Mesendoderm (in vitro differentiated cells): ENCODE measurements around the gene CACNB2.

ENCODE experiments used
- DNase-seq: peaks from one replicate; pipeline ENCODE4 v3.0.0; 2013
- H2AK5ac ChIP-seq: 2 replicates; pipeline ENCODE4 v1.6.1; 2013; ENCODE audit warnings: low read length, inconsistent platforms
- H2BK120ac ChIP-seq: 2 replicates; pipeline ENCODE4 v1.6.1; 2013; ENCODE audit warnings: low read depth, mild to moderate bottlenecking, low read length, moderate library complexity, mixed read lengths
- H2BK15ac ChIP-seq: replicated peaks from 2 replicates; pipeline ENCODE4 v1.6.1; 2013; ENCODE audit warnings: low read depth, mild to moderate bottlenecking, moderate library complexity
- H2BK5ac ChIP-seq: 2 replicates; pipeline ENCODE4 v1.6.1; 2013; ENCODE audit warnings: low read length, inconsistent platforms
- H3K18ac ChIP-seq: 2 replicates; pipeline ENCODE4 v1.6.1; 2013; ENCODE audit warnings: mild to moderate bottlenecking, low read length, mixed read lengths
- H3K23ac ChIP-seq: one replicate; pipeline ENCODE4 v1.6.1; 2013; ENCODE audit warnings: low read length
- H3K27ac ChIP-seq: 2 replicates; pipeline ENCODE4 v1.5.1; 2013; ENCODE audit warnings: low read depth, mild to moderate bottlenecking, inconsistent platforms, low read length, moderate library complexity
- H3K27me3 ChIP-seq: 2 replicates; pipeline ENCODE4 v1.6.1; 2013; ENCODE audit warnings: low read length, control low read depth, mild to moderate bottlenecking, inconsistent platforms; ENCODE audit not compliant: insufficient read depth, poor library complexity
- H3K36me3 ChIP-seq: 2 replicates; pipeline ENCODE4 v1.6.1; 2013; ENCODE audit warnings: low read length, inconsistent platforms; ENCODE audit not compliant: control insufficient read depth, insufficient read depth
- H3K4ac ChIP-seq: one replicate; pipeline ENCODE4 v1.6.1; 2013; ENCODE audit warnings: low read depth, mild to moderate bottlenecking, low read length, moderate library complexity
- H3K4me1 ChIP-seq: 2 replicates; pipeline ENCODE4 v1.6.1; 2013; ENCODE audit warnings: low read depth, low read length, inconsistent platforms; ENCODE audit not compliant: control insufficient read depth
- H3K4me2 ChIP-seq: 2 replicates; pipeline ENCODE4 v1.6.1; 2013; ENCODE audit warnings: low read length
- H3K4me3 ChIP-seq: 2 replicates; pipeline ENCODE4 v1.5.1; 2013; ENCODE audit warnings: mild to moderate bottlenecking, low read length
- H3K56ac ChIP-seq: one replicate; pipeline ENCODE4 v1.6.1; 2013; ENCODE audit warnings: low read length
- H3K79me1 ChIP-seq: 2 replicates; pipeline ENCODE4 v1.6.1; 2013; ENCODE audit warnings: low read length, inconsistent platforms
- H3K79me2 ChIP-seq: 2 replicates; pipeline ENCODE4 v1.6.1; 2013; ENCODE audit warnings: mild to moderate bottlenecking, low read length; ENCODE audit not compliant: control insufficient read depth, insufficient read depth
- H3K9ac ChIP-seq: 2 replicates; pipeline ENCODE4 v1.6.1; 2013; ENCODE audit warnings: low read length, inconsistent platforms
- H4K5ac ChIP-seq: one replicate; pipeline ENCODE4 v1.6.1; 2013; ENCODE audit warnings: low read length
- H4K8ac ChIP-seq: one replicate; pipeline ENCODE4 v1.6.1; 2013; ENCODE audit warnings: low read depth, mild to moderate bottlenecking, control low read depth, low read length, moderate library complexity
- WGBS: extraction: QIAGEN DNeasy Blood & Tissue Kit; methylation state at CpG from one replicate; pipeline ENCODE4 v1.1.7; 2013; ENCODE audit warnings: low lambda C conversion rate, missing lambda C conversion rate; ENCODE audit not compliant: insufficient coverage; ENCODE audit errors: extremely low coverage; 5-methylcytosine and 5-hydroxymethylcytosine counted together

Gene CACNB2

DNA sequence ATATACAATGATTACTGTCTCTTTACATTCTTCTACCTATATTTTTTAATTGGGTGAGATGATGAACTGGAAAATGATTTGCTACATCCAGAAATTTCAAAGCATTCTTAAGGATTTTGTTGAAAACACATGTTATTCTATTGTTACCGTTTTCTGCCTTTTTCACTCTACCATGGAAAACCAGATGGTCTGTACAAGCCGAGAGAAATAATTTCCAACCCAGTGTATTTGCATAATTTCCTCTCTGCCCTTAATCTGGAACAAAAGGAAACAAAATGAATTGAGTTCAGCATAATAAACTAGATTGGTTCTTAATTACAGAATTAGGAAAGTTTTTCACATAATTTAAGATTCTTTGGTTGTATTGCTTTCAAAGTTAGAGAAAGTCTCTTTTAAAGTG lies 211.2 kb downstream of the CACNB2 start:
- no CpG with 5 or more reads among the region's 2 CpGs for WGBS
- Histone ChIP-seq H2BK5ac (no peak overlapping the region), H3K4me3 (no peak overlapping the region), H3K56ac (no peak overlapping the region), H3K23ac (no peak overlapping the region), H3K18ac (no peak overlapping the region), H3K36me3 (no peaks in the 10 kb centered on the region), H3K27ac (no peak overlapping the region), H3K79me2 (no peaks in the 10 kb centered on the region), H3K27me3 (no peaks in the 10 kb centered on the region), H2AK5ac (no peak overlapping the region), H3K79me1 (no peaks in the 10 kb centered on the region), H3K4me1 (no peaks in the 10 kb centered on the region), H4K5ac (no peak overlapping the region), H4K8ac (no peak overlapping the region), H3K4me2 (no peak overlapping the region), H3K9ac (no peak overlapping the region), H2BK15ac (no peak overlapping the region), H2BK120ac (no peak overlapping the region), H3K4ac (no peak overlapping the region)
- DNase-seq, result no peak

DNA sequence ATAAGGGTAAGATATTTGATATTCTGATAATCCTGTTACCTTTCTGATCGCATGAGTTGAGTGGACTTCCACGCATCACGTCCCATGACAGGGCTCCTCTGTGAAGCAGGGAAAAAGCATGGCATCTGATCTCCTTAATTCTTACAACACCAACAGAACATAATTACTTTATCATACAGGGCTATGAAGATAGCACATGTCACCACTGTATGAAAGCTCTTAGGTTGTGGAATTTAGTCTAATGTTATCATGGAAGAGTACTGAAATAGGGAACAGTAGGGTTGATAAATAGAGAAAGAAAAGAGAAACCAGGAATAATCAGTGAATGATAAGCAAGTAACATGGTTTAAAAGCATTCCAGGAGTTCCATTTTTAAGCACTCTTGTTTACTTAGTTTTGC lies 212.0 kb downstream of the CACNB2 start:
- Histone ChIP-seq H2BK5ac (no peak overlapping the region), H3K27ac (no peak overlapping the region), H3K23ac (no peak overlapping the region), H3K4me2 (no peak overlapping the region), H3K79me1 (no peaks in the 10 kb centered on the region), H2BK15ac (no peak overlapping the region), H3K36me3 (no peaks in the 10 kb centered on the region), H3K4me1 (no peaks in the 10 kb centered on the region), H4K5ac (no peak overlapping the region), H3K56ac (no peak overlapping the region), H3K79me2 (no peaks in the 10 kb centered on the region), H3K27me3 (no peaks in the 10 kb centered on the region), H3K4ac (no peak overlapping the region), H2AK5ac (no peak overlapping the region), H3K9ac (no peak overlapping the region), H3K4me3 (no peak overlapping the region), H4K8ac (no peak overlapping the region), H2BK120ac (no peak overlapping the region), H3K18ac (no peak overlapping the region)
- WGBS, result no CpG with 5 or more reads among the region's 3 CpGs
- DNase-seq, result no peak

DNA sequence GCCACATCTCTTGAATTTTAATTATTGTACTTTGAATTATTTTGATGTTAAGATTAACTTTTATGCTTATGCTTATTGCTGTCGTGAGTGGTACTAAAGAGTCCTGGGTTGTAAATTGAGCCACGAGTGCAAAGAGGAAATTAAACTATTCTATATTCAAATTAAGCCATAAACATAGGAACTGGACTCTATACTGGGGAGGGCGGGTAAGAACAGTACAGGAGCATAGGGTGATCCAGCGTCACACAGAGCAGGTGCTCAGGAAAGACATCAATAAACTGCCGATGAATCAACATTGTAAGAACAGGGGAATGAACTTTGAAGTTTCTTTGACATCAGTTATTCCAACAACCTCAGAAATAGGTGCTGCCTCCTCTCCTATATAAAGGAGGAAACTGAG lies 219.6 kb downstream of the CACNB2 start:
- H3K56ac ChIP-seq, result no peak overlapping the region
- no peaks in the 10 kb centered on the region for H3K27me3 ChIP-seq
- H3K9ac ChIP-seq, result no peak overlapping the region
- no peak overlapping the region for H3K23ac ChIP-seq
- H3K4me3 ChIP-seq, result no peak overlapping the region
- no peak overlapping the region for H3K18ac ChIP-seq
- H3K4me2 ChIP-seq, result no peak overlapping the region
- H2BK5ac ChIP-seq, result no peak overlapping the region
- no peak overlapping the region for H2AK5ac ChIP-seq
- no peaks in the 10 kb centered on the region for H3K79me2 ChIP-seq
- no peak for DNase-seq
- no peak overlapping the region for H3K27ac ChIP-seq
- H3K4ac ChIP-seq, result no peak overlapping the region
- no peaks in the 10 kb centered on the region for H3K4me1 ChIP-seq
- H3K79me1 ChIP-seq, result no peaks in the 10 kb centered on the region
- H4K8ac ChIP-seq, result no peak overlapping the region
- no peak overlapping the region for H4K5ac ChIP-seq
- H3K36me3 ChIP-seq, result no peaks in the 10 kb centered on the region
- H2BK15ac ChIP-seq, result no peak overlapping the region
- no CpG with 5 or more reads among the region's 5 CpGs for WGBS
- H2BK120ac ChIP-seq, result no peak overlapping the region

DNA sequence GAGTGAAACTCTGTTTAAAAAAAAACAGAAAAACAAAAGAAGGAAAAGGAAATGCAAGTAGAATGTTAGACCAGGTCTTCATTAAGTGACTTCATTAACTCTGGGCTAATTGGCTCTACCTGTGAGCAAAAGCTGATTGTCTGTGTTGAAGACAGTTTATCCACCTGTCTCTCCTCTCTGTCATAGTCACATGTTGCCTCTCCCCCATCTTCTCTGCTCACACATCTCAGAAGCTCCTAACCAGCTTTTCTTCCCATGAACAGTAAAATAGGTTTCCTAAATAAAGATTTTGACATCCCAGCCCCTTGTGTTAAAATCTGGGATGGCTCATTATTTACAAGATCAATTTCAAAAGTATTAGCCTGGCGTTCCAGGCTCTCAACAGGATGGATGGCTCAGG lies 222.7 kb downstream of the CACNB2 start:
- no peaks in the 10 kb centered on the region for H3K27me3 ChIP-seq

DNA sequence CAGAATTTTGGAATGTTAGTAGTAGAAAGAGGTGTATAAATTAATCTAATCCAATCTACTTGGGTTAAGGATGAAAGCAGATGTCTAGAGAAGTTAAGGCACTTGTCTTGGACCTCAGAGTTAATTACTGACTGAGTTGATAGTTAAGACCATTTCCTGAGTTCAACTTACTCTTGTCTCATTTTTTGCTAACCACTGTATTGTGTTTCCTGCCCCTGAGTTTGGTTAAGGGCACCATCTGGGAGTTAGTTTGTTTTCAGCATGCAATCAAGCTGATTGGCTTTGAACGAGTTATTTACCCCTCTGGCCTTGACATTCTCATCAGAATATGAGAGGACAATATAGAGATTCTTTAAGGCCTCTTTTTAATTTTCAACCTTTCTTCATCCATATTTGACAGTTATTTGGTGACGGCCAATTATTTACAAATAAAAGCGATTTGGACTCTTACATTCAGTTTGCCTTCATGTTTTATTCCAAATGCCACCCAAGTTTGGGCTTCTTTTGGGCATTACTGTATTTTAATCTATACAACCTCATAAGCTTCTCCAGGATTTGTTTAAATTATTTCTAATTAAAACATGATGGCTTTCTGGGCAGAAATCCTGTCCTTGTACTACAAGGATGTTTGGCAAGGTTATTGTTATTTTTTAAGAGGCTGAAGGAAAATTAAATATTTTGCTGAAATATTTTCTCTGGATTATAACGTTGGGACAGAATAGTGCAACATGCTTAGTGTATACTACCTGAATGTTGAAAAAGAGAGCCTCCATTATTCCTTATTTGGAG lies 225.0 kb downstream of the CACNB2 start:
- H4K8ac ChIP-seq, result no peak overlapping the region
- H3K56ac ChIP-seq, result no peak overlapping the region
- no peak overlapping the region for H3K4ac ChIP-seq
- no peak overlapping the region for H2BK15ac ChIP-seq
- H3K23ac ChIP-seq, result no peak overlapping the region
- H2BK120ac ChIP-seq, result no peak overlapping the region
- H3K79me2 ChIP-seq, result no peaks in the 10 kb centered on the region
- no peak overlapping the region for H3K18ac ChIP-seq
- WGBS, result no CpG with 5 or more reads among the region's 4 CpGs
- H3K4me3 ChIP-seq, result no peak overlapping the region
- no peaks in the 10 kb centered on the region for H3K36me3 ChIP-seq
- no peaks in the 10 kb centered on the region for H3K27me3 ChIP-seq
- H4K5ac ChIP-seq, result no peak overlapping the region
- no peaks in the 10 kb centered on the region for H3K79me1 ChIP-seq
- H3K4me1 ChIP-seq, result no peaks in the 10 kb centered on the region
- H3K4me2 ChIP-seq, result no peak overlapping the region
- H2BK5ac ChIP-seq, result no peak overlapping the region
- H3K9ac ChIP-seq, result no peak overlapping the region
- H3K27ac ChIP-seq, result no peak overlapping the region
- H2AK5ac ChIP-seq, result no peak overlapping the region
- no peak for DNase-seq

More for the DNA sequence above, 222.7 kb downstream of the CACNB2 start:
- H2BK120ac ChIP-seq, result no peak overlapping the region
- H3K23ac ChIP-seq, result no peak overlapping the region
- no peaks in the 10 kb centered on the region for H3K4me1 ChIP-seq
- no peaks in the 10 kb centered on the region for H3K79me1 ChIP-seq
- no peak overlapping the region for H2BK5ac ChIP-seq
- H2BK15ac ChIP-seq, result no peak overlapping the region
- no peak overlapping the region for H3K4me2 ChIP-seq
- H3K18ac ChIP-seq, result no peak overlapping the region
- no peaks in the 10 kb centered on the region for H3K36me3 ChIP-seq
- no peak overlapping the region for H2AK5ac ChIP-seq
- H3K9ac ChIP-seq, result no peak overlapping the region
- H3K56ac ChIP-seq, result no peak overlapping the region
- no peak overlapping the region for H3K4ac ChIP-seq
- no peak overlapping the region for H4K8ac ChIP-seq
- H3K4me3 ChIP-seq, result no peak overlapping the region
- no peak for DNase-seq
- WGBS, result no CpG with 5 or more reads among the region's 1 CpG
- no peak overlapping the region for H4K5ac ChIP-seq
- H3K27ac ChIP-seq, result no peak overlapping the region
- no peaks in the 10 kb centered on the region for H3K79me2 ChIP-seq

DNA sequence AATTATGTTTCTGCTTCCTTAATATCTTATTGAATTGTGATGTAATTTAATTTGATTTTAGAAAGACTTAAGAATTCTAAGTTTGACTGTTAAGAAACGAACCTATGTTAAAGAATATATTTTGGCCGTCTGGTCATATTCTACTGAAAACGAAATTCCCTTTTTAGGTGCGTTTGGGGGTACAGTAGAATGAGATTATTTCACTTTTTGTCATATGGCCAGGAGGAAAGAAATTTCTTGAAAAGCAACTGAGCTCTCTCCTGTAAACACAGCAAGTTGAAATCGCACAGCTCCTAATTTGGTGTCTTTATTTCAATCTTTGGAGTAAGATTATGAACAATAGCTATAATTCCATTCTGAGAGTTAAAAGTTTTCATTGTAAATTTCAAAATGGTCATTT lies 227.6 kb downstream of the CACNB2 start:
- no peak overlapping the region for H4K8ac ChIP-seq
- no peaks in the 10 kb centered on the region for H3K79me2 ChIP-seq
- H2BK5ac ChIP-seq, result no peak overlapping the region
- no peak overlapping the region for H3K4me3 ChIP-seq
- H3K4ac ChIP-seq, result no peak overlapping the region
- no peak overlapping the region for H3K27ac ChIP-seq
- DNase-seq, result no peak
- H3K18ac ChIP-seq, result no peak overlapping the region
- no peak overlapping the region for H2AK5ac ChIP-seq
- H3K56ac ChIP-seq, result no peak overlapping the region
- H3K79me1 ChIP-seq, result no peaks in the 10 kb centered on the region
- no peak overlapping the region for H3K23ac ChIP-seq
- H4K5ac ChIP-seq, result no peak overlapping the region
- H2BK15ac ChIP-seq, result no peak overlapping the region
- H3K4me1 ChIP-seq, result no peaks in the 10 kb centered on the region
- WGBS, result 100% methylated on average over 1 of the region's 5 CpGs
- H2BK120ac ChIP-seq, result no peak overlapping the region
- H3K9ac ChIP-seq, result no peak overlapping the region
- H3K27me3 ChIP-seq, result no peaks in the 10 kb centered on the region
- no peak overlapping the region for H3K4me2 ChIP-seq
- no peaks in the 10 kb centered on the region for H3K36me3 ChIP-seq
